ENCODE measurements around the gene KCNMB4. TPM values are rescaled to one million over a fixed set of nuclear protein-coding genes. Genes with fewer than 3 reads are reported as not detected.

The KCNMB4 gene
- polyA plus RNA-seq, 1 of the 3 experiments (the other 2 are of a cell fraction) = 0.74 TPM

- TF ChIP-seq IRF3 (IDR thresholded peaks at IDR 0.05; ENCODE audit: low read depth, low read length) = no peak
- no peak for TF ChIP-seq FOSL2 (IDR thresholded peaks at IDR 0.05; ENCODE audit: borderline replicate concordance, low read depth)
- TF ChIP-seq MEF2A (IDR thresholded peaks at IDR 0.05; ENCODE audit: borderline replicate concordance, low read depth) = no peak
These were observed 17.8 kb downstream of the KCNMB4 start (continued) for GRCh38 chr12:70383886-70384285.

GRCh38 chr12:70386771-70387170, 20.7 kb downstream of the KCNMB4 start:
- WGBS (ENCODE audit: low lambda C conversion rate) = 76% methylated on average over 1 of the region's 1 CpG
- DNase-seq = no peak
- Histone ChIP-seq H3K9ac (no peak overlapping the region), H3K4me2 (no peak overlapping the region), H3K4me3 (ENCODE audit: low read depth in 2 of 2, low read length in 1 of 2) (no peak overlapping the region), H3F3A (replicated peaks; ENCODE audit: insufficient read depth) (no peaks in the 10 kb centered on the region), H3K79me2 (ENCODE audit: insufficient read depth) (no peaks in the 10 kb centered on the region), H2AFZ (ENCODE audit: low read depth) (no peak overlapping the region), H3K9me3 (no peaks in the 10 kb centered on the region), H3K4me1 (ENCODE audit: control insufficient read depth in 1 of 2, insufficient read depth in 2 of 2, low read depth in 1 of 2, low read length in 1 of 2) (no peaks in the 10 kb centered on the region), H3K27me3 (ENCODE audit: insufficient read depth) (no peaks in the 10 kb centered on the region), H3K36me3 (replicated peaks in 1 of 2; ENCODE audit: control insufficient read depth in 1 of 2, insufficient read depth in 2 of 2, low read length in 1 of 2) (no peaks in the 10 kb centered on the region), H4K20me1 (ENCODE audit: insufficient read depth) (no peaks in the 10 kb centered on the region), H3K9me2 (no peaks in the 10 kb centered on the region), H3K27ac (ENCODE audit: low read depth in 2 of 2, low read length in 1 of 2) (no peak overlapping the region)
- ChIA-PET POLR2A (no interaction called here), CTCF (interaction anchor here (1.4 kb wide), 1 partner anchor 508 kb away, joined by 3 read pairs; no protein-coding TSS in a partner anchor)
- TF ChIP-seq SMC3 (IDR thresholded peaks at IDR 0.05; ENCODE audit: low read depth, low read length) = no peak
- TF ChIP-seq YY1 (IDR thresholded peaks at IDR 0.05; ENCODE audit: low read depth) = no peak
- no peak for TF ChIP-seq GABPA (IDR thresholded peaks at IDR 0.05; ENCODE audit: low read depth)
- TF ChIP-seq RXRA (IDR thresholded peaks at IDR 0.05; ENCODE audit: borderline replicate concordance, low read depth) = no peak
- TF ChIP-seq RAD21 (IDR thresholded peaks at IDR 0.05; ENCODE audit: low read length) = no peak
- no peak for TF ChIP-seq NRF1 (IDR thresholded peaks at IDR 0.05; ENCODE audit: low read depth, low read length)
- TF ChIP-seq EZH2phosphoT487 (IDR thresholded peaks at IDR 0.05; ENCODE audit: borderline replicate concordance, low read depth) = no peak
- no peak for TF ChIP-seq PBX3 (IDR thresholded peaks at IDR 0.05)
- TF ChIP-seq TEAD4 (IDR thresholded peaks at IDR 0.05; ENCODE audit: borderline replicate concordance, insufficient read depth) = no peak

- H3K27ac ChIP-seq (ENCODE audit: low read depth in 2 of 2, low read length in 1 of 2) = no peak overlapping the region
- no peaks in the 10 kb centered on the region for H3K27me3 ChIP-seq (ENCODE audit: insufficient read depth)
- WGBS (ENCODE audit: low lambda C conversion rate) = 31% methylated on average over 2 of the region's 2 CpGs
- POLR2A ChIA-PET = no interaction called here
- no peaks in the 10 kb centered on the region for H4K20me1 ChIP-seq (ENCODE audit: insufficient read depth)
- no peaks in the 10 kb centered on the region for H3K79me2 ChIP-seq (ENCODE audit: insufficient read depth)
- no peaks in the 10 kb centered on the region for H3K36me3 ChIP-seq (replicated peaks in 1 of 2; ENCODE audit: control insufficient read depth in 1 of 2, insufficient read depth in 2 of 2, low read length in 1 of 2)
- TF ChIP-seq NRF1 (IDR thresholded peaks at IDR 0.05; ENCODE audit: low read depth, low read length) (no peak), GATA2 (CRISPR knock-in tag; IDR thresholded peaks at IDR 0.05) (no peak), MEF2A (IDR thresholded peaks at IDR 0.05; ENCODE audit: borderline replicate concordance, low read depth) (no peak), CHD2 (IDR thresholded peaks at IDR 0.05; ENCODE audit: low read length, partially characterized antibody) (no peak), IRF3 (IDR thresholded peaks at IDR 0.05; ENCODE audit: low read depth, low read length) (no peak), USF2 (IDR thresholded peaks at IDR 0.05; ENCODE audit: borderline replicate concordance, low read depth, low read length) (no peak), RAD21 (IDR thresholded peaks at IDR 0.05; ENCODE audit: low read length) (no peak), NFIC (IDR thresholded peaks at IDR 0.05; ENCODE audit: borderline replicate concordance) (no peak), MAX (IDR thresholded peaks at IDR 0.05; ENCODE audit: low read depth) (no peak), SMC3 (IDR thresholded peaks at IDR 0.05; ENCODE audit: low read depth, low read length) (no peak), MXI1 (IDR thresholded peaks at IDR 0.05; ENCODE audit: low read depth, low read length) (no peak), EZH2phosphoT487 (IDR thresholded peaks at IDR 0.05; ENCODE audit: borderline replicate concordance, low read depth) (no peak), ELF1 (IDR thresholded peaks at IDR 0.05) (no peak), SIN3A (IDR thresholded peaks at IDR 0.05; ENCODE audit: borderline replicate concordance, low read depth, low read length) (no peak), FOXM1 (IDR thresholded peaks at IDR 0.05; ENCODE audit: low read depth) (no peak), RXRA (IDR thresholded peaks at IDR 0.05; ENCODE audit: borderline replicate concordance, low read depth) (no peak), POLR2AphosphoS5 (IDR thresholded peaks at IDR 0.05; ENCODE audit: low read depth, low read length) (no peak)
- no peak overlapping the region for H3K4me3 ChIP-seq (ENCODE audit: low read depth in 2 of 2, low read length in 1 of 2)
- H2AFZ ChIP-seq (ENCODE audit: low read depth) = no peak overlapping the region
- DNase-seq = no peak
- H3K9ac ChIP-seq = no peak overlapping the region
- CTCF ChIA-PET = no interaction called here
- no peaks in the 10 kb centered on the region for H3K9me2 ChIP-seq
- H3K4me1 ChIP-seq (ENCODE audit: control insufficient read depth in 1 of 2, insufficient read depth in 2 of 2, low read depth in 1 of 2, low read length in 1 of 2) = 0 out of 4 replicates have a peak, but pooled peaks cover 0 to 9% of the 10 kb centered on the region in 2 experiments
- no peak overlapping the region for H3K4me2 ChIP-seq
- H3K9me3 ChIP-seq = no peaks in the 10 kb centered on the region
- peaks cover 11% of the 10 kb centered on the region for H3F3A ChIP-seq (replicated peaks; ENCODE audit: insufficient read depth)
These were observed 23.6 kb downstream of the KCNMB4 start for GRCh38 chr12:70389678-70390077.
